GM12872 (cell line): ENCODE measurements around the gene CBY2.

Experiments used
- TF ChIP-seq, protein P1 (sequence below): IDR thresholded peaks from 3 replicates; pipeline ENCODE4 v1.5.1; 2011; ENCODE audit warnings: low read depth, mild to moderate bottlenecking, low read length, moderate library complexity; ENCODE audit not compliant: insufficient read depth

CBY2 gene

GRCh38 chr13:45702088-45702487 lies at the start of gene CBY2:
Gene CBY2, plus strand, starts transcription at chr13:45702320. Its CDS starts 71 bp downstream, at chr13:45702391.
- TF ChIP-seq, protein P1, sequence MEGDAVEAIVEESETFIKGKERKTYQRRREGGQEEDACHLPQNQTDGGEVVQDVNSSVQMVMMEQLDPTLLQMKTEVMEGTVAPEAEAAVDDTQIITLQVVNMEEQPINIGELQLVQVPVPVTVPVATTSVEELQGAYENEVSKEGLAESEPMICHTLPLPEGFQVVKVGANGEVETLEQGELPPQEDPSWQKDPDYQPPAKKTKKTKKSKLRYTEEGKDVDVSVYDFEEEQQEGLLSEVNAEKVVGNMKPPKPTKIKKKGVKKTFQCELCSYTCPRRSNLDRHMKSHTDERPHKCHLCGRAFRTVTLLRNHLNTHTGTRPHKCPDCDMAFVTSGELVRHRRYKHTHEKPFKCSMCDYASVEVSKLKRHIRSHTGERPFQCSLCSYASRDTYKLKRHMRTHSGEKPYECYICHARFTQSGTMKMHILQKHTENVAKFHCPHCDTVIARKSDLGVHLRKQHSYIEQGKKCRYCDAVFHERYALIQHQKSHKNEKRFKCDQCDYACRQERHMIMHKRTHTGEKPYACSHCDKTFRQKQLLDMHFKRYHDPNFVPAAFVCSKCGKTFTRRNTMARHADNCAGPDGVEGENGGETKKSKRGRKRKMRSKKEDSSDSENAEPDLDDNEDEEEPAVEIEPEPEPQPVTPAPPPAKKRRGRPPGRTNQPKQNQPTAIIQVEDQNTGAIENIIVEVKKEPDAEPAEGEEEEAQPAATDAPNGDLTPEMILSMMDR = no peak

DNA sequence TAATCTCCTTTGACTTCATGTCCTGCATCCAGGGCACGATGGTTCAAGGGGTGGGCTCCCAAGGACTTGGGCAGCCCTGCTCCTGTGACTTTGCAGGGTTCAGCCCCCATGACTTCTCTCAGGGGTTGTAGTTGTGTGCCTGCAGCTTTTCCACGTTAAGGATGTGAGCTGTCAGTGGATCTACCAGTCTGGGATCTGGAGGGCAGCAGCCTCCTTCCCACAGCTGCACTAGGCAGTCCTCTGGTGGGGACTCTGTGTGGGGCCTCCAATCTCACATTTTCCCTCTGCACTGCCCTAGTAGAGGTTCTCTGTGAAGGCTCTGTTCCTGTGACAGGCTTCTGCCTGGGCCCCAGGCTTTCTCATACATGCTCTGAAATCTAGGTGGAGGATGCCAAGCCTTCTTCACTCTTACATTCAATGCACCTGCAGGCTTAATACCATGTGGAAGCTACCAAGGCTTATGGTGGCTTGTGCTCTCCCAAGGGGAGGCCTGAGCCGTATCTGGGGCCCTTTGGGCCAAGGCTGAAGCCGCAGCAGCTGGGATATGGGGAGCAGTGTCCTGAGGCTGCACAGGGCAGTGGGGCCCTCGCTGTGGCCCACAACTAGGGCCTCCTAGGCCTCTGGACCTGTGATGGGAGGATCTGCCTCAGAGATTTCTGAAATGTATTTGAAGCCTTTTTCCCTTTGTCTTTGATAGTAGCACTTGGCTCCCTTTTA lies 47.3 kb upstream of the CBY2 start:
- TF ChIP-seq, protein P1 = no peak

GRCh38 chr13:45658586-45659235 lies 43.4 kb upstream of the CBY2 start:
- TF ChIP-seq, protein P1 = no peak

GRCh38 chr13:45659536-45659935 lies 42.6 kb upstream of the CBY2 start:
- TF ChIP-seq, protein P1 = no peak

GRCh38 chr13:45662162-45662561 lies 40.0 kb upstream of the CBY2 start:
- TF ChIP-seq, protein P1 = no peak

DNA sequence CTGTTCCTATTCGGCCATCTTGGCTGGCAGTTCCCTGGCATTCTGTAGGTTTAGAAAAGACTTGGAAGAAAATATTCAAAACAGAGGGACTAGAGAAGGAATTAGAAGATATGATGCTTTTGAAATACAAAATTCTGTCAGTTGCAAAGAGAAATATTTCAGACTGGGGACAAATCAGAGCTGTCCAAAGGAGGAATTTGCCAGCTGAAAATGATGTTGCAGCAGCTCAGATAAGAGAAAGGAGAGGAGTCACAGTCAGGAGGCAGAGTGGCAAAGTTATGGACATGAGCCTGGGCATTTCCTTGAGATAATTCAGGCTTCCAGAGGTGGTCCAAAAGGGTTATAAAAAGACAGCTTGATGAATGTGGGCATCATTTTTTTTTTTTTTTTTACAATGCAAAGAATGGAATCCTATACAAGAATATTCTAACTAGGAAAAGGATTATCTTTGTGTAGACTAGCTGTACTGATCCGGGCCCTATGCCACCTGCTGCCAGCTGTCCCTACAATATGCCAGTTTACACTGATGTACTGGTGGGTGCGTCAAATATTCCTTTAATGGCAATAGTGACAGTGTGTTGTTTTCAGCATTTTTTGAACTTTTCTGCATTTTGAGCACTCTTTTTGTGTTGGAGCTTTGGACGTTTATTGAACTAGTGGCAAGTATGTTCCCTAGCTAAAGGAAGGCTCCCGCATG lies 31.8 kb upstream of the CBY2 start:
- TF ChIP-seq, protein P1 = no peak

GRCh38 chr13:45674908-45675307 lies 27.2 kb upstream of the CBY2 start:
- TF ChIP-seq, protein P1 = no peak
